NCI-H524 (cell line): ENCODE data around the gene FSTL3.
A peak's percentile ranks its signal among the peaks of the same experiment; 100 is the strongest.
"Not testable (repeated sequence)": the region's sequence is repeated elsewhere in the genome, so short reads cannot be mapped to it uniquely, and the experiment has no call there.

ENCODE experiments used
- DNase-seq, 2 experiments: peaks; one replicate each; lab custom pipeline; 2025; lab: John Stamatoyannopoulos, UW

The FSTL3 gene

DNA sequence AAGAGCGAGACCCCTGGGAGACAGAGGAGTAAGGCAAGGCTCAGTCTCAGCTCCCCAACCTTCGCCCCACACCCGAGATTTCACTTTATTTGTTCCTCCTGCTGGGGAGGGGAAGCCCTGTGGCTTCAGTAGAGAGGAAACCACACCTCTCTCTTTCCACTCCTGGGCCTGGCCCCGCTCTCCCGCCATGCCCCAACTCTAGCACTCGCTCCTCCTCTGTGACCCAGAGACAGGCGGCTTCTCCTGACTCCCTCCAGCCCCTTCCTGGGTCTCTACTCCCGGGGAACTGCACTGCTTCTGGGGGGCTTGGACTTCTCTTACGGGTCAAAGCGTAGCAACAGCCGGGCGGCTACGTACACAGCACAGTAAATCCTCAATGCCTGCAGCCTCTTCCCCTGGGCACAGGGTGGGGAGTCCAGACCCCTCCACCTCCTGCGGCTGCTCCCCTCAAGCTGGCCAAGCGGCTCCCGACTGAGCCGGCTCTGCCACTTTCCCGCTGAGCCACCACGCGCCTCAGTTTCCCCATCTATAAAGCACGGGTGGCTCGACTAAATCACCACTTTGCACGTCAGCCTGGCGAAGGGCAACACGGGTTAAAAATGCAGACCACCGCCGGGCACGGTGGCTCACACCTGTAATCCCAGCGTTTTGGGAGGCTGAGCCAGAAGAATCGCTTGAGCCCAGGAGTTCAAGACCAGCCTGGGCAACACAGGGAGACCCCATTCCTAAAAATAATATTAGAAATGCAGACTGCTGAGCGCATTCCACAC is 14.6 kb upstream of the FSTL3 start:
- no peak for DNase-seq

- DNase-seq, result peak in 1 of 2 experiments; percentile 25
Measured at GRCh38 chr19:662207-662961, 13.8 kb upstream of the FSTL3 start.

DNA sequence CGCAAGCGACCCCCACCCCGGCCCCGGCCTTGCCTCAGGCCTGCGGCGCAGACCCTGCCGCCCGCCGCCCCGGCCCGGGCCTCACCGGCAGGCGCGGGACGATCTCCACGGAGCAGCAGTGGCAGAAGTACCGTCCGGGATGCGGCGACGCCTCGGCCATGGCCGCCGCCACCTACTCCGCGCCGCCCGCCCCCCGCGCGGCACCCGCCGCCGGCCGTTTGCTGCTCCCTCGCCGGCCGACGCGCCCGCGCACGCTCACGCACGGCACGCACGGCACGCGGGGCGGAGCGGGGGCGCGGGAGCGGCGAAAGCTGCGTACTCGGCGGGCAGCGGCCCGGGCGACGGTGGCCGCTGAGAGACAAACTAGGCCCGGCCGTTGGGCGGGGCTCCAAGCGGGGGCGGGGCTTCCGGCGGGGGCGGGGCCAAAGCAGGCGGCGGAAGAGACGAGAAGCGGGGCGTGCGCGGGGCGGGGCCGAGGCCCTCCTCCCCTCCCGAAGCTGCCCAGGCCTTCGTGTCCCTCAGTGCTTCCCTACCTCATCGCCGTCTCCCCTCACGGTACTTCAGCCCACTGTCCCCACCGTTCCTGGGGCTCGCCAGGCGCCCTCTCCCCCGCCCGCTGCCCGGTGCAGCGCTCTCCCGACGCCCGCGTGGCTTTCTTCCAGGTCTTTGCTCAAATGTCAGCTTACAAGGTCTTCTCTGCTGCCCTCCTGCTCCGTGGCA is 13.1 kb upstream of the FSTL3 start, which contains the start of gene RNF126:
Gene RNF126 (minus strand): TSS at position 253 of the 720 bp plus-strand sequence. CDS start 93 bp downstream, at position 160.
- DNase-seq, result peak; percentile 81 to 91

GRCh38 chr19:663682-664117 is 12.5 kb upstream of the FSTL3 start:
- no peak for DNase-seq

DNA sequence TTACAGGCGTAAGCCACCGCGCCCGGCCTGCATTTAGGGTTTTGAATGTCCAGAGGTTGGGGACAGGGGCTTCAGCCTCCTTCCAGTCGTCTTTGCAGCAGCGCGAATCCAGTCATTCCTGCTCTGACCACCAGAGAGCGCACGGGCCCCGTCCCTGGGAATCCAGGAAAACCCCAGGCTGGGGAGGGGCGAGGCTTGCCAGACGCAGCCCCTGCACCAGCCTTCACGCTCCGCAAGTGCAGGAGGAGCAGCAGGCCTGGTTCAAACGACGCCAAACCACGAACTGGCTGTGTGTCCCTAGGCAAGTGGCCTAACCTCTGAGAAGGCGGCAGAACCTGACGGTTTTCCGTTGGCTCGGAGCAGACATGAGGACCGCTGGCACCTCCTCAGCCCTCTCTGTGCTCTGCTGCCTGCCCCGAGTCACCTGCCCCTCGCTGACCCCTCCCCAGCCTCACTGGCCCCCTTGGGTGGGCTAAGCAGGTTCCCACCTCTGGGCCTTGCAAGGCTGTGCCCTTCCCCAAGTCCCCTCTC is 11.2 kb upstream of the FSTL3 start:
- DNase-seq, result peak; percentile 59 to 83

GRCh38 chr19:666985-667573 is 9.1 kb upstream of the FSTL3 start:
- DNase-seq, result not testable (repeated sequence)

- not testable (repeated sequence) for DNase-seq
Measured at GRCh38 chr19:668675-669434, 7.3 kb upstream of the FSTL3 start.

DNA sequence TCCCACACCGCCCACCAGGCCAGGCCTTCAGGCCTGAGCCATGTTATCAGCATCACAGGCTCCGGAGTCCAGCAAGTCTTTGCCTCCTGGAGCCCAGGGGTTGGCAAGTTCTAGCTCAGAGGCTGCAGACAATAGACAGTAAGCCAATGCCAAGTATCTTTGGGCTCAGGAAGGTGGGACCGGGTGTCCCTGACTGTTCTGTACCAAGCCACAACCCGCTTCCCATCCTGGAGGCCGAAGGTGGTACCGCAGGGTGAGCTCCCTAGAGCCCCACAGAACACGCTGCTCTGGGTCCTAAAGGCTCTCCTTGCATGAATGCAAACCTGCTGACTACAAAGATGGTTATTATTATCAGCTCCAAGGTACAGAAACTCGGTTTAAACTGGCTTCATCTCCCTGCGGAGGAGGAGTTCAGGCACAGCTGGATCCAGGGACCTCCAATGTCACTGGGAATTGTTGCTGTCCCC is 5.5 kb upstream of the FSTL3 start:
- DNase-seq, result no peak

DNA sequence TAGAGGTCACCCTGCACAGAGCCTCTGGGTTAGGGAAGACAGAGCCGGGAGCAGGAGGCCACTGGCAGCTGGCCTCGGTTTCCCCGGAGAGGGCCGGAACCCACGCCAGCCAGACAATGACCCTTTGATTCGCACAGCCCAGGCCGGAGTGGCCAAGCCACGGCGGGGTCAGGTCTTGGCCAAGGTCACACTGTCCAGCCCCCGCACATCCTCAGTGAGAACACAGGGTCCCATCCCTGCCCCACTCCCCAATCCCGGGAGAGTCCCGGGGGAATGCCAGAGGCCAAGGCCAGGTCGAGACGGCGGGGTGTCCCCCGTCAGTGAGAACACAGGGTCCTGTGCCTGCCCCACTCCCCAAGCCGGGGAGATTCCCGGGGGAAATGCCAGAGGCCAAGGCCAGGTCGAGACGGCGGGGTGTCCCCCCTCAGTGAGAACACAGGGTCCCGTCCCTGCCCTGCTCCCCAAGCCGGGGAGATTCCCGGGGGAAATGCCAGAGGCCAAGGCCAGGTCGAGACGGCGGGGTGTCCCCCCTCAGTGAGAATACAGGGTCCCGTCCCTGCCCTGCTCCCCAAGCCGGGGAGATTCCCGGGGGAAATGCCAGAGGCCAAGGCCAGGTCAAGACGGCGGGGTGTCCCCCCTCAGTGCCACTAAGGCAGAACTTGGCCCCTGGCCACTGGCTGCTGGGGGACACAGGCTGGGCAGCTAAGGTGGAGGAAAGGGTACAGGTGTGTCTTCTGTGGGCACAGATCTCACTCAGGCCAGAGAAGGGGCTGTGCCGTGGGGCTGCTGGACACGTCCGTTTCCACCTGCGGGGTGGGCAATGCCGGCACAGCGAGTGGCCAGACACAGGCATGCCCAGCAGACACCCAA is 1.7 kb upstream of the FSTL3 start:
- DNase-seq, result no peak

GRCh38 chr19:676007-676338 is 219 bp upstream of the FSTL3 start:
- DNase-seq, result no peak

DNA sequence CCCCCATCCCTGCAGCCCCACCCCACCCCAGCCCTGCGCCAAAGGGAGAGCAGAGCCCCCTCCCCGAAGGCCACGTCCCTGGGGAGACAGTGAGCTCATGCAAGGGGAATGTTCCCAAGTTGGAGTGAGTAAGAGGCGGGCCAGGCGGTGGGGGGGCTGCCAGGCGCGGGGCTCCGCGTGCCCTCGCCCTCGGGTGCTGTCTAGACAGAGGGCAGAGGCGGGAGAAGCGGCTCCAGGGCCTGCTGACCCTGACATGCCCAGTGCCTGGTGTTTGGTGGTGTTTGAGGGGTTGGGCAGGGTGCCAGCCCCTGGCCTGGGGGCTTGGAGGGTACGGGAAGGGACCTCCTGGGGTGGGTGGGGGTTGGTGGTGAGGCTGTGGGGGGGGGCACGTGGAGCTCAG is 1.0 kb downstream of the FSTL3 start:
- DNase-seq, result no peak

GRCh38 chr19:677601-678436 is 1.6 kb downstream of the FSTL3 start:
- DNase-seq, result no peak

- no peak for DNase-seq
Measured at GRCh38 chr19:678791-679388, 2.7 kb downstream of the FSTL3 start.

DNA sequence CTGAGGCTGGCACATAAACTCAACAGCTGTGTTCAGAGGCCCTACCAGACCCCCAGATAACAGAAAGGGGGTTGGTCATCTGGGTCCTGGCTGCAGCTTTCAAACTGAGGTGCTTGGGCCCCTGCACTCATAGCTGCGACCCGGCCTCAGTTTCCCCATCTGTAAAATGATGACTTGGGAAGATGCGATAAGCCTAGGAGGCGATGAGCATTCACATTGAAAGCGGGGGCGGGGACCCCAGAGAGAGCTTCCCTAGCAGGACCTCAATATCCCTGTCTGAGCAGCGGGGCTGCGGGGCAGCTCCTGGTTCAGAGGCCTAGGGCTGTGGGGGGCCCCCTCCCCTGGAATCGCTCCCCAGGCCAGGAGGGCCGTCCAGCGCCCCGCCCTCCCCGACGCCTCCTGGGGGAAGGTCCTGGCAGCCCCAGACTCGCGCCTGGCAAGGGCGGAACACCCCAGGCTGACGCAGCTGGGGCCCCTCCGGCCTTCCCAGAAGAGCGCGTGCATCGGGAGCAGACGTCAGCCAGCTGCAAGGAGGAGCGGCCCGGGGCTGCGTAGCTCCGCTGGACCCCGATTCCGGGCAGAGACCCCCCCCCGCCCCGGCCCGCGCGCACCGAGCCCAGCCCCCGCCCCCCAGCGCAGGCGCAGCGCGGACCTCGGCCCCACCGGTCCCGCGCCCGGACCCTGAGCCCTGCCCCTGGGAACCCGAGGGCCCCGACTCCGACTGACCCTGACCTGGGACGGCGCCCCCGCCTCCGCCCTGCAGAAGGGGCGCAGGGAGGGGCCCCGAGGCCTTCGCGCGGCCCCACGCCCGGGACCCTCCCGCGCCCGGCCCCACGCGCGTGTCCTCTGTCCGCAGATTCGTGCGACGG is 3.5 kb downstream of the FSTL3 start:
- peak in 1 of 2 experiments; percentile 35 for DNase-seq

DNA sequence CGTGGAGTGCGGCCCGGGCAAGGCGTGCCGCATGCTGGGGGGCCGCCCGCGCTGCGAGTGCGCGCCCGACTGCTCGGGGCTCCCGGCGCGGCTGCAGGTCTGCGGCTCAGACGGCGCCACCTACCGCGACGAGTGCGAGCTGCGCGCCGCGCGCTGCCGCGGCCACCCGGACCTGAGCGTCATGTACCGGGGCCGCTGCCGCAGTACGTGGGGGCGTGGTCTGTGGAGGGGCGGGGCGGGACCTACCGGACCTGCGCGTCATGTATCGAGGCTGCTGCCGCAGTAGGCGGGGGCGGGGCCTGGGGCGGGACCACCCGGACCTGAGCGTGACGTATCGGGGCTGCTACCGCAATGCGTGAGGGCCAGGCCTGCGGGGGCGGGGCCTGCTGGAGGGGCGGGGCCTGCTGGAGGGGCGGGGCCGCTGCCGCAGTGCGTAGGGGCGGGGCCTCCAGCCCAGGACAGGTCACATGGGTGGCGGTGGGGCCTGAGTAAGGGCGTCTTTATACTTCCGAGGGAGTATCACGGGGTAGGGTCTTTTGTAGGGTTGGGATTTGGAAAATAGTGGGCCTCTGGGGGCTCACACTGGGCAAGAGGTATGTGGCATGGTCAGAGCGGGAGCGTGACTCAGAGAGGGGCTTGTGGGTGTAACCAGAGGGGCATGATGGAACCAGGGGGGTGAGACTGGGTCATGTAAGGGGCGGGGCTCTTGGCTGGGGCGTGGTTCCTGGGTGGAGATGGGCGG is 4.3 kb downstream of the FSTL3 start:
- peak; percentile 86 to 94 for DNase-seq

DNA sequence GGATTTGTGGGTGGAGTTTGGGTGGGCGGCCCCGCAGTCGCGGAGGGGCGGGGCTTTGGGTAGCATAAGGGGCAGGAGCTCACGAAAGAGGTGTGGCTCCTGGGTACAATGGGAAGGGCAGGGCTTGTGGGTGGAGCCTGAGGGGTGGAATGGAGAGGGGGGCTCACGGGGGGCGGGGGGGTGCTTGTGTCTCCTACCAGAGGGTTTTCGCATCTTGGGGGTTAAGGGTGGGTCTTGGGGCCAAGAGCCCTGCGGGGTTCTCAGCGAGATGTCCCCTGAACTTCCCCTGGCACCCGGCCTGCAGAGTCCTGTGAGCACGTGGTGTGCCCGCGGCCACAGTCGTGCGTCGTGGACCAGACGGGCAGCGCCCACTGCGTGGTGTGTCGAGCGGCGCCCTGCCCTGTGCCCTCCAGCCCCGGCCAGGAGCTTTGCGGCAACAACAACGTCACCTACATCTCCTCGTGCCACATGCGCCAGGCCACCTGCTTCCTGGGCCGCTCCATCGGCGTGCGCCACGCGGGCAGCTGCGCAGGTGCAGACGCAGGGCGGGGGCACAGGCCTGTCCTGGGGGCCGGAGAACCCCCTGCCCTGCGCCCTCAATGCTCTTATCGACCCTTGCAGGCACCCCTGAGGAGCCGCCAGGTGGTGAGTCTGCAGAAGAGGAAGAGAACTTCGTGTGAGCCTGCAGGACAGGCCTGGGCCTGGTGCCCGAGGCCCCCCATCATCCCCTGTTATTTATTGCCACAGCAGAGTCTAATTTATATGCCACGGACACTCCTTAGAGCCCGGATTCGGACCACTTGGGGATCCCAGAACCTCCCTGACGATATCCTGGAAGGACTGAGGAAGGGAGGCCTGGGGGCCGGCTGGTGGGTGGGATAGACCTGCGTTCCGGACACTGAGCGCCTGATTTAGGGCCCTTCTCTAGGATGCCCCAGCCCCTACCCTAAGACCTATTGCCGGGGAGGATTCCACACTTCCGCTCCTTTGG is 5.1 kb downstream of the FSTL3 start:
- no peak for DNase-seq
